IgD-negative memory B cell (primary cell): ENCODE results near the gene FRMD3. TPM values are rescaled to one million over a fixed set of nuclear protein-coding genes. Genes with fewer than 3 reads are reported as not detected.

Experiments used
- H3K27ac Mint-ChIP-seq, 3 donors: one replicate each; pipeline ENCODE4 v1.8.0; 2020 to 2022; ENCODE audit warnings: mild to moderate bottlenecking in 3 of 3, mixed read lengths in 3 of 3, moderate library complexity in 1 of 3
- H3K27me3 Mint-ChIP-seq: one replicate; pipeline ENCODE4 v1.8.0; 2021; ENCODE audit warnings: mixed read lengths
- H3K36me3 Mint-ChIP-seq: one replicate; pipeline ENCODE4 v1.8.0; 2020; ENCODE audit warnings: mild to moderate bottlenecking, mixed read lengths
- H3K4me1 Mint-ChIP-seq, 3 donors: one replicate each; pipeline ENCODE4 v1.8.0; 2020 to 2022; ENCODE audit warnings: mixed read lengths in 3 of 3, mild to moderate bottlenecking in 1 of 3
- H3K4me3 Mint-ChIP-seq, 4 donors: one replicate each; pipeline ENCODE4 v1.8.0; 2020 to 2022; ENCODE audit warnings: mild to moderate bottlenecking in 4 of 4, mixed read lengths in 4 of 4, moderate library complexity in 3 of 4
- H3K9me3 Mint-ChIP-seq, 3 donors: one replicate each; pipeline ENCODE4 v1.8.0; 2020 to 2021; ENCODE audit warnings: mixed read lengths in 3 of 3, mild to moderate bottlenecking in 1 of 3
- polyA plus RNA-seq: library from polyadenylated mRNA; unstranded; fragments of 300-500 nt; fragmentation: Illumina TruSeq; gene quantifications from one replicate; pipeline ENCODE4 v1.2.3, GENCODE V29; 2021

FRMD3 gene
- polyA plus RNA-seq, 1 donor from 2014 or later: 1.1 TPM

GRCh38 chr9:83509402-83509801 is 28.8 kb downstream of the FRMD3 start:
- no peak overlapping the region for H3K4me3 Mint-ChIP-seq
- H3K27me3 Mint-ChIP-seq: peaks cover 4% of the 10 kb centered on the region
- no peaks in the 10 kb centered on the region for H3K9me3 Mint-ChIP-seq
- no peaks in the 10 kb centered on the region for H3K4me1 Mint-ChIP-seq
- H3K36me3 Mint-ChIP-seq: peaks cover 2% of the 10 kb centered on the region
- no peak overlapping the region for H3K27ac Mint-ChIP-seq

- Mint-ChIP-seq H3K4me1 (no peaks in the 10 kb centered on the region), H3K27me3 (peaks cover 4% of the 10 kb centered on the region), H3K9me3 (no peaks in the 10 kb centered on the region), H3K27ac (no peak overlapping the region), H3K36me3 (peaks cover 7% of the 10 kb centered on the region), H3K4me3 (no peak overlapping the region)
These were observed 30.1 kb downstream of the FRMD3 start for GRCh38 chr9:83508067-83508466.

- H3K36me3 Mint-ChIP-seq: peaks cover 5% of the 10 kb centered on the region
- no peaks in the 10 kb centered on the region for H3K9me3 Mint-ChIP-seq
- H3K4me1 Mint-ChIP-seq: no peaks in the 10 kb centered on the region
- H3K27me3 Mint-ChIP-seq: no peaks in the 10 kb centered on the region
- no peak overlapping the region for H3K27ac Mint-ChIP-seq
- no peak overlapping the region for H3K4me3 Mint-ChIP-seq
These were observed 32.9 kb downstream of the FRMD3 start for GRCh38 chr9:83505282-83505681.

- Mint-ChIP-seq H3K4me3 (no peak overlapping the region), H3K27ac (no peak overlapping the region), H3K4me1 (no peaks in the 10 kb centered on the region), H3K27me3 (no peaks in the 10 kb centered on the region), H3K9me3 (no peaks in the 10 kb centered on the region), H3K36me3 (peaks cover 5% of the 10 kb centered on the region)
These were observed 34.3 kb downstream of the FRMD3 start for GRCh38 chr9:83503866-83504265.

- Mint-ChIP-seq H3K27ac (no peak overlapping the region), H3K9me3 (peaks cover 0 to 2% (median 0%) of the 10 kb centered on the region in 3 donors), H3K4me1 (peaks cover 0 to 2% (median 0%) of the 10 kb centered on the region in 3 donors), H3K27me3 (no peaks in the 10 kb centered on the region), H3K36me3 (peaks cover 5% of the 10 kb centered on the region), H3K4me3 (no peak overlapping the region)
These were observed 36.6 kb downstream of the FRMD3 start for GRCh38 chr9:83501565-83501964.

- H3K4me3 Mint-ChIP-seq: no peak overlapping the region
- no peak overlapping the region for H3K27ac Mint-ChIP-seq
- H3K36me3 Mint-ChIP-seq: no peaks in the 10 kb centered on the region
- H3K4me1 Mint-ChIP-seq: peaks cover 0 to 2% (median 0%) of the 10 kb centered on the region in 3 donors
- H3K27me3 Mint-ChIP-seq: peaks cover 2% of the 10 kb centered on the region
- H3K9me3 Mint-ChIP-seq: peaks cover 0 to 4% (median 0%) of the 10 kb centered on the region in 3 donors
These were observed 40.8 kb downstream of the FRMD3 start for GRCh38 chr9:83497441-83497840.

- no peak overlapping the region for H3K27ac Mint-ChIP-seq
- no peaks in the 10 kb centered on the region for H3K4me1 Mint-ChIP-seq
- H3K4me3 Mint-ChIP-seq: no peak overlapping the region
- H3K27me3 Mint-ChIP-seq: peaks cover 2% of the 10 kb centered on the region
- no peaks in the 10 kb centered on the region for H3K36me3 Mint-ChIP-seq
- H3K9me3 Mint-ChIP-seq: peaks cover 0 to 2% (median 0%) of the 10 kb centered on the region in 3 donors
These were observed 46.2 kb downstream of the FRMD3 start for GRCh38 chr9:83491995-83492394.

GRCh38 chr9:83491413-83491812 is 46.8 kb downstream of the FRMD3 start:
- Mint-ChIP-seq H3K36me3 (no peaks in the 10 kb centered on the region), H3K4me3 (no peak overlapping the region), H3K9me3 (peaks cover 0 to 2% (median 0%) of the 10 kb centered on the region in 3 donors), H3K4me1 (no peaks in the 10 kb centered on the region), H3K27ac (no peak overlapping the region), H3K27me3 (peaks cover 2% of the 10 kb centered on the region)

GRCh38 chr9:83489961-83490360 is 48.2 kb downstream of the FRMD3 start:
- Mint-ChIP-seq H3K4me3 (no peak overlapping the region), H3K27ac (no peak overlapping the region), H3K36me3 (peaks cover 2% of the 10 kb centered on the region), H3K27me3 (no peaks in the 10 kb centered on the region), H3K9me3 (no peaks in the 10 kb centered on the region), H3K4me1 (no peaks in the 10 kb centered on the region)

GRCh38 chr9:83484990-83485389 is 53.2 kb downstream of the FRMD3 start:
- peaks cover 0 to 3% (median 0%) of the 10 kb centered on the region in 3 donors for H3K9me3 Mint-ChIP-seq
- H3K36me3 Mint-ChIP-seq: peaks cover 6% of the 10 kb centered on the region
- H3K27ac Mint-ChIP-seq: peak overlapping the region in 1 of 3 donors; percentile 51
- no peak overlapping the region for H3K4me3 Mint-ChIP-seq
- H3K27me3 Mint-ChIP-seq: peaks cover 2% of the 10 kb centered on the region
- no peaks in the 10 kb centered on the region for H3K4me1 Mint-ChIP-seq

GRCh38 chr9:83483223-83483622 is 55.0 kb downstream of the FRMD3 start:
- no peak overlapping the region for H3K4me3 Mint-ChIP-seq
- peaks cover 6% of the 10 kb centered on the region for H3K36me3 Mint-ChIP-seq
- H3K27ac Mint-ChIP-seq: no peak overlapping the region
- H3K4me1 Mint-ChIP-seq: no peaks in the 10 kb centered on the region
- peaks cover 0 to 4% (median 0%) of the 10 kb centered on the region in 3 donors for H3K9me3 Mint-ChIP-seq
- peaks cover 2% of the 10 kb centered on the region for H3K27me3 Mint-ChIP-seq

GRCh38 chr9:83479765-83480164 is 58.4 kb downstream of the FRMD3 start:
- Mint-ChIP-seq H3K36me3 (peaks cover 4% of the 10 kb centered on the region), H3K27ac (no peak overlapping the region), H3K4me3 (no peak overlapping the region), H3K9me3 (peaks cover 2 to 4% (median 4%) of the 10 kb centered on the region in 3 donors), H3K4me1 (peaks cover 0 to 1% (median 0%) of the 10 kb centered on the region in 3 donors), H3K27me3 (peaks cover 5% of the 10 kb centered on the region)

GRCh38 chr9:83477571-83477970 is 60.6 kb downstream of the FRMD3 start:
- Mint-ChIP-seq H3K27ac (no peak overlapping the region), H3K27me3 (peaks cover 4% of the 10 kb centered on the region)

GRCh38 chr9:83477120-83477519 is 61.1 kb downstream of the FRMD3 start:
- peaks cover 10 to 17% (median 12%) of the 10 kb centered on the region in 3 donors for H3K4me1 Mint-ChIP-seq
- no peak overlapping the region for H3K4me3 Mint-ChIP-seq
- peaks cover 2 to 4% (median 4%) of the 10 kb centered on the region in 3 donors for H3K9me3 Mint-ChIP-seq
- H3K36me3 Mint-ChIP-seq: no peaks in the 10 kb centered on the region
- peak overlapping the region in 1 of 3 donors; percentile 49 for H3K27ac Mint-ChIP-seq
- peaks cover 3% of the 10 kb centered on the region for H3K27me3 Mint-ChIP-seq

More at GRCh38 chr9:83477571-83477970, 60.6 kb downstream of the FRMD3 start:
- Mint-ChIP-seq H3K36me3 (peaks cover 2% of the 10 kb centered on the region), H3K4me1 (peaks cover 10 to 17% (median 12%) of the 10 kb centered on the region in 3 donors), H3K9me3 (peaks cover 2 to 4% (median 4%) of the 10 kb centered on the region in 3 donors), H3K4me3 (no peak overlapping the region)

GRCh38 chr9:83476513-83476912 is 61.7 kb downstream of the FRMD3 start:
- H3K27me3 Mint-ChIP-seq: peaks cover 3% of the 10 kb centered on the region
- H3K4me1 Mint-ChIP-seq: peaks cover 10 to 17% (median 12%) of the 10 kb centered on the region in 3 donors
- peaks cover 2 to 4% (median 4%) of the 10 kb centered on the region in 3 donors for H3K9me3 Mint-ChIP-seq
- peak overlapping the region in 1 of 3 donors; percentile 4 for H3K27ac Mint-ChIP-seq
- H3K4me3 Mint-ChIP-seq: no peak overlapping the region
- H3K36me3 Mint-ChIP-seq: no peaks in the 10 kb centered on the region

GRCh38 chr9:83475741-83476140 is 62.5 kb downstream of the FRMD3 start:
- H3K4me3 Mint-ChIP-seq: peak overlapping the region in 1 of 4 donors; percentile 12
- no peak overlapping the region for H3K27ac Mint-ChIP-seq
- H3K9me3 Mint-ChIP-seq: peaks cover 2 to 4% (median 4%) of the 10 kb centered on the region in 3 donors
- peaks cover 3% of the 10 kb centered on the region for H3K27me3 Mint-ChIP-seq
- H3K36me3 Mint-ChIP-seq: no peaks in the 10 kb centered on the region
- peaks cover 12 to 19% (median 15%) of the 10 kb centered on the region in 3 donors for H3K4me1 Mint-ChIP-seq
